NCI-H524 (cell line): ENCODE measurements around the gene KRT6A.

ENCODE experiments used
- DNase-seq, 2 experiments: peaks; one replicate each; lab custom pipeline; 2025; lab: John Stamatoyannopoulos, UW

The KRT6A gene

DNA sequence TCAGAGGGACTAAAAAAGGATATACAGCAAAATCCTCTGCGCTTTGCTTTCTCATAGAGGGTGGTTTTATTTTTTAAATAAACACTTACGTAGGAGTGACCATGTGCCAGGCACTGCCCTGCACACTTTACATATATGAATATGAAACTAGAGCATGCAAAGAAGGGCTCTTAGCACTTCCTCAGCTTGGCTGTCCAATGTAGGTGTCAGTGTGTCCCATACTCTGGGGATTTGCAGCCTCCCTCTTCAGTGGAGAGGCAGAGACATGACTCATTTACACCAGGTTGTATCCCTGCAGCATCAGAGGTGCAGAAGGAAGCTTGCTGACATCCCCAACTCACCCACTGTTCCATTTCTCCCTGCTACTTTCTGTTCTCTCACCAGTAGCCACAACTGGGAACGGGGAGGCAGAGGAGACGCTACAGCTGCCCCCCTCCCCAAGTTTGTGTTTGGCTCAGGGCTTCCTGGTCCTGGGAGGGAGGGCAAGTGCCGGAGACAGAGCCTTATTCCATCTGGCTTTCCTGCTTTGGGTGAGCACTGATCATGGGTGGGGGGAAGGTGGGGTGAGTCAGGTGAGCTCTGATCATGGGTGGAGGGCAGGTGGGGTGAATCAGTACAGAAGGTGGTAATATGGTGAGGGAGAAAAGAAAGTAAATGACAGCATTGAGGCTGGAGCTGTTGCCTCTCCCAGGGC is 32.0 kb upstream of the KRT6A start:
- no peak for DNase-seq

DNA sequence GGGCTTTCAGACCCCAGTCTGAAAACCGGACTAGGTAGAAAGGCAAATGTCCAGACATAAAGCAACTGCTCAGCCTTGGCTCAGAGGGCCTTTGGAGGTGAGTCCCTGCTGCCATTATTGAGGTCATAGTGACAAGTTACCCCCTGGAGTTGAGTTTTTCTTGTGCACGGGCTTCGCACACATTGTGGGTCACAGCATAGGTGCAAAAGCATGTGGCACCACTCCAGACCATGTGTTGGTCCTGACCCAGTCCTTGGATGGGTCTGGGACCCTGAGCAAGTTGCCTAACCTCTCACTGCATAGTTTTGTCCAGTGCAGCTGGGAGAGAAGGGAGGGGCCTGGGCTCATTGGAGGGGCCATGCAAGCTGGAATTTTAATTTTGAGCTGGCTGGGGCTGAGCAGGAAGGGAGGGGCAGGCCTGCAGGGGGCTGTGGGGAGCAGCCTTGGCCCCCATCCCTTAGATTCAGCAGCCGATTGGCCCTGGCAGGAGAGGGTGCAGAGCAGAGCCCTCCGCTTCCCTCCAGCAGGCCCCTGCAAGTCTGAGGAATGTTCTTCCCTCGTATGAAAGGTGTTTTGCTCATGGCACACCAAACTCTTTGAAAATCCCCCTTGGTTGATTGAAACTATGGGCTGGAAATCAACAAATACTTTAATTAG is 31.3 kb upstream of the KRT6A start:
- DNase-seq = no peak

GRCh38 chr12:52523824-52524223 is 30.8 kb upstream of the KRT6A start:
- DNase-seq = no peak

GRCh38 chr12:52522346-52523011 is 29.4 kb upstream of the KRT6A start:
- no peak for DNase-seq

- peak in 1 of 2 experiments; percentile 56 for DNase-seq
These were observed 28.7 kb upstream of the KRT6A start for GRCh38 chr12:52521568-52522266.

- no peak for DNase-seq
These were observed 28.1 kb upstream of the KRT6A start for GRCh38 chr12:52521175-52521567.

DNA sequence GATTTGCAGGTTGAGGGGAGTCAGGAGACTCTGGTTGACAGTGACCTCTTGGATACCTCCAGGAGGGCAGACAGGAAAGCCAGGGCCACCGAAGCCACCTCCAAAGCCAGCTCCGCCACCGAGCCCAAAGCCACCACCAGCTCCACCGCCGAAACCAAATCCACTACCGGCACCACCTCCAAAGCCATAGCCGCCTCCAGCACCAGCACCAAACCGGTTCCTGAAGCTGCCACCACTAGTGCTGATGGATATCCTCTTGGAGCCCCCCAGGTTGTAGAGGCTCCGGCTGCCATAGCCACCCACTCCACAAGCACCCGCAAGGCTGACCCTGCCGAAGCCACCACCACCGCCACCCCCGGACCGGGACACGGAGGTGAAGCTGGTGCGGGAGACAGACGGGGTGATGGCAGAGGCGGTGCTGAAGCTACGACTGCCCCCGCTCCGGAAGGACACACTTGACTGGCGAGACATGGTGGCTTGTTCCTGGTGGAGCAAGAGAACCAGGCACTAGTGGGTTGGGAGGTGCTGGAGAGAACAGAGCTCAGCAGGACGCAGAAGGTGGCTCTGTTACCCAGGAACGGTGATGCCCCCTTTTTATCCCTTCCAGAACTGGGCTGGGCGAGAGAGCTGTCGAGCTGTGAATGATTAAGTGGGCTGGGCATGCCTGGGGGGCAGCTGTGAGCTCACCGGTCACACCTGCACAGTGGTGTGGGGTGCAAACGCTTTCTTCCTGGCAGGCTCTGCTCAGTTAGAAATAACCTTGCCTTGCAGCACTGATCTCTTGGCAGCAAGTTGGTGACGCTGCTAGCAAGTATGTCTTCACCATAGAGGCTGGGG is 27.0 kb upstream of the KRT6A start, which contains the start of gene KRT5:
KRT5 (minus strand) TSS at position 569 of the 837 bp plus-strand sequence; CDS start at position 471, 98 bp downstream.
- no peak for DNase-seq

- peak in 1 of 2 experiments; percentile 50 for DNase-seq
These were observed 26.3 kb upstream of the KRT6A start for GRCh38 chr12:52519387-52519703.

DNA sequence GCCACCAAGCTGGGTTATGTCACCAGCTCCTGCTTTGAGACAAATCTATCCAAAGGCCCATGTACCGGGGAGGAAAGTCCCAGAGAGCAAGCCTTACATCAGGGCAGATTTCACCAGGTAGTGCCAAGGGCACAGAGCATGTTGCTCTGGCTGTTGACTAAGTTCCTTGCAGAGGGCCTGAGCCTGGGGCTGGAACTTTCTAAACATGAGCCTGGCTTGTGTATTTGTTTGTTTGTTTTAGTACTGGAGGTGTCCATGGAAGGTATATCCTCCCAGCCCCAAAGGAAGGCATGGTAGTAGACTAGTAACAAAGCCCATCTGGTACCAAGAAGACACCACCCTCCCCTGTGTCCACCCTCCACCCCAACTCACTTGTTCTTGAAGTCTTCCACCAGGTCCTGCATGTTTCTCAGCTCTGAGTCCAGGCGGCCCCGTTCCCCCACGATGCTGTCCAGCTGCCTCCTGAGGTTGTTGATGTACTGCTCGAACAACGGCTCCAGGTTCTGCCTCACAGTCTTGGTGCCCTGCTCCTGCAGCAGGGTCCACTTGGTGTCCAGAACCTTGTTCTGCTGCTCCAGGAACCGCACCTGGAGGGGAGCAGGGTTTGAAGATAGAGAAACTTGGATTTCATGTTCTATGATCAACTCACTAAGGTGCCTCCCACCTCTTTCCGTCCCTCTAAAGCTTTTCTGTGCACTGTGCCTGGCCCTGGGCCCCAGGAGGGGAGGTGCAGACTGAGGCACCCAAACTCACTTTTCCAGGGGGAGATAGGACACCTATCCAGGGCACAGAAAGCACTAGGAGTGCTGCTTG is 25.7 kb upstream of the KRT6A start:
- no peak for DNase-seq

- DNase-seq = no peak
These were observed 24.8 kb upstream of the KRT6A start for GRCh38 chr12:52517888-52518287.

GRCh38 chr12:52517005-52517835 is 24.2 kb upstream of the KRT6A start:
- DNase-seq = no peak

DNA sequence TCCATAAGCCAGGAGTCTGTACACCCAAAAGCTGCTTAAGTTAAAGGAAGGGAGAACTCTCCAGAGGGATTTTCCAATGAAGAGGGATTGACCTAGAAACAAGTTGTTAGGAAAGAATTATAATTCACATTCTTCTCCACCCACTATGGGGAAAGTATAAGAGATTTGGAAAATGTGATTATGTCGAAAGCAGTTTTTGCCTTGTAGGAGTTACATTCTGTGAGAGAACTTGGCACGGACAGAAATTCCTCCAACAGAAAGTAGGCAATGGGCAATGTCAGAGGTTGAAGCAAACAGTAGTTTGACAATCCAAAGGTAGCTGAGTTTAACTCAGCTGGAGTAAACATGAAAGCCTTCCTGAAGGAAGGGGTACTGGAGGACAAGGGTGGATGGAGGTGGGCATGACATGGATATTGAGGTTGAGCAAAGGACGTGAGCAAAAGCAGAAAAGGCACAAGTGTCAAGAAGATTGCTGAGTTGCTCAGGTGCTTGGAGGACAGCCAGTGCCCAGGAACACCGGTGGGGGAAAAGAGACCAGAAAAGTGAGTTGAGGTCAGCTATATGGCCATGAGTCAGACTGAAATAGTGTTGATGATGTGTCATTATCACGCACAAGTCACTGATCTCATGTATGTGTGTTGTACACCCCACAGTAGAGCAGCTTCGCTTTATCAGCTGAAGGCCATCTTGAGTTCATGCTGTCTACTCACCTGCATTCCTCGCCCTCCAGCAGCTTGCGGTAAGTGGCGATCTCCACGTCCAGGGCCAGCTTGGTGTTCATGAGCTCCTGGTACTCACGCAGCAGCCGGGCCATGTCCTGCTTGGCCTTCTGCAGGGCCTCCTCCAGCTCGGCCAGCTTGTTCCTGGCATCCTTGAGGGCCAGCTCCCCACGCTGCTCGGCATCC is 23.1 kb upstream of the KRT6A start:
- no peak for DNase-seq

- DNase-seq = no peak
These were observed 22.2 kb upstream of the KRT6A start for GRCh38 chr12:52515319-52515646.

GRCh38 chr12:52514471-52515318 is 21.6 kb upstream of the KRT6A start:
- DNase-seq = no peak

- DNase-seq = no peak
These were observed 20.7 kb upstream of the KRT6A start for GRCh38 chr12:52513736-52514135.

GRCh38 chr12:52508211-52508610 is 15.2 kb upstream of the KRT6A start:
- no peak for DNase-seq

GRCh38 chr12:52506858-52507715 is 14.0 kb upstream of the KRT6A start:
- DNase-seq = peak in 1 of 2 experiments; percentile 42
